Calu3 (cell line): ENCODE results near the gene RNASE2. TPM values are rescaled to one million over a fixed set of nuclear protein-coding genes. Genes with fewer than 3 reads are reported as not detected.
A peak's percentile ranks its signal among the peaks of the same experiment; 100 is the strongest.
"Not testable (repeated sequence)": the region's sequence is repeated elsewhere in the genome, so short reads cannot be mapped to it uniquely, and the experiment has no call there.

Source experiments
- BruUV-seq: library from RNA; stranded (reverse); fragments of 400-500 nt; replicated peaks from 2 replicates; lab custom pipeline; 2021; lab: Mats Ljungman, UMichigan
- CTCF ChIA-PET: fragments of 300-600 bp; sonication (Branson Sonifier 250); formaldehyde crosslinking; loops from one replicate; lab custom pipeline; 2022; ENCODE audit warnings: antibody characterized with exemption; lab: Charles Lee
- DNase-seq: peaks from one replicate; pipeline ENCODE4 v3.0.0; 2022
- H3K27ac Mint-ChIP-seq: one replicate; pipeline ENCODE4 v1.8.0; 2022; ENCODE audit warnings: mixed read lengths; ENCODE audit not compliant: unreplicated experiment
- H3K27me3 Mint-ChIP-seq: one replicate; pipeline ENCODE4 v1.8.0; 2022; ENCODE audit warnings: mixed read lengths; ENCODE audit not compliant: unreplicated experiment
- H3K36me3 Mint-ChIP-seq: one replicate; pipeline ENCODE4 v1.8.0; 2022; ENCODE audit warnings: mild to moderate bottlenecking, moderate library complexity, mixed read lengths; ENCODE audit not compliant: insufficient read depth, unreplicated experiment
- H3K4me1 Mint-ChIP-seq: one replicate; pipeline ENCODE4 v1.8.0; 2022; ENCODE audit warnings: mild to moderate bottlenecking, low read depth, mixed read lengths; ENCODE audit not compliant: unreplicated experiment
- H3K4me3 Mint-ChIP-seq: one replicate; pipeline ENCODE4 v1.8.0; 2022; ENCODE audit warnings: mild to moderate bottlenecking, low read depth, moderate library complexity, mixed read lengths; ENCODE audit not compliant: unreplicated experiment
- H3K9me3 Mint-ChIP-seq: one replicate; pipeline ENCODE4 v1.8.0; 2022; ENCODE audit warnings: low read depth, mixed read lengths; ENCODE audit not compliant: unreplicated experiment
- intact Hi-C: fragments of 100-400 bp; cut with micrococcal nuclease; formaldehyde crosslinking; loops from one replicate; pipeline ENCODE4 v1.10.0; 2022; ENCODE audit not compliant: unreplicated experiment
- total RNA-seq: library from RNA; stranded (reverse); gene quantifications from 2 replicates; pipeline ENCODE4 v1.2.3, GENCODE V29; 2022
- TF ChIP-seq, protein P1 (sequence below): fragments of 200-600 bp; IDR thresholded peaks from one replicate; pipeline ENCODE4 v1.8.0; 2022; ENCODE audit warnings: antibody characterized with exemption; ENCODE audit not compliant: unreplicated experiment

The RNASE2 gene
- total RNA-seq, 1 experiment from 2014 or later = not detected

DNA sequence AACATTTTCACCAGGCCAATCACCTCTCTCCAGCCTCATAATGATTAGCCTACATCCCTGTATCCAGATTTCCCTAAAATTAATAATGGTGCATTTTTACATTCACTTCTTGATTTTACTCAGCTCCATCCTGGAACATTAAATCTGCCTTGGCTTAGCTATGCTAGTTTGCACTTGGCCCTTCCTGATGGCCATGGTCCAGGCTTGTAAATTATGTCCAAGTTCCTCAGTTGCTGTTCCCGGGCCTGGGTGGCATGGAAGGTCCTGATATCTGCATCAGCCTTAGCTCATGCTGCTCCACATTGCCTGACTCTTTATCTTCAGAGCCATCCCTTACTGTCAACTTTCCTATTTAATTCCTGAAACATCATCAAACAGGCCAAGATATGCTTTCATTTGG is 23.4 kb downstream of the RNASE2 start:
- Mint-ChIP-seq H3K4me1 (no peaks in the 10 kb centered on the region), H3K27me3 (no peaks in the 10 kb centered on the region), H3K4me3 (no peak overlapping the region), H3K9me3 (no peaks in the 10 kb centered on the region), H3K27ac (no peak overlapping the region), H3K36me3 (no peaks in the 10 kb centered on the region)
- intact Hi-C loops = no loop called here
- TF ChIP-seq, protein P1, sequence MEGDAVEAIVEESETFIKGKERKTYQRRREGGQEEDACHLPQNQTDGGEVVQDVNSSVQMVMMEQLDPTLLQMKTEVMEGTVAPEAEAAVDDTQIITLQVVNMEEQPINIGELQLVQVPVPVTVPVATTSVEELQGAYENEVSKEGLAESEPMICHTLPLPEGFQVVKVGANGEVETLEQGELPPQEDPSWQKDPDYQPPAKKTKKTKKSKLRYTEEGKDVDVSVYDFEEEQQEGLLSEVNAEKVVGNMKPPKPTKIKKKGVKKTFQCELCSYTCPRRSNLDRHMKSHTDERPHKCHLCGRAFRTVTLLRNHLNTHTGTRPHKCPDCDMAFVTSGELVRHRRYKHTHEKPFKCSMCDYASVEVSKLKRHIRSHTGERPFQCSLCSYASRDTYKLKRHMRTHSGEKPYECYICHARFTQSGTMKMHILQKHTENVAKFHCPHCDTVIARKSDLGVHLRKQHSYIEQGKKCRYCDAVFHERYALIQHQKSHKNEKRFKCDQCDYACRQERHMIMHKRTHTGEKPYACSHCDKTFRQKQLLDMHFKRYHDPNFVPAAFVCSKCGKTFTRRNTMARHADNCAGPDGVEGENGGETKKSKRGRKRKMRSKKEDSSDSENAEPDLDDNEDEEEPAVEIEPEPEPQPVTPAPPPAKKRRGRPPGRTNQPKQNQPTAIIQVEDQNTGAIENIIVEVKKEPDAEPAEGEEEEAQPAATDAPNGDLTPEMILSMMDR = no peak
- BruUV-seq = no TSS peak
- CTCF ChIA-PET = no interaction called here
- no peak for DNase-seq

DNA sequence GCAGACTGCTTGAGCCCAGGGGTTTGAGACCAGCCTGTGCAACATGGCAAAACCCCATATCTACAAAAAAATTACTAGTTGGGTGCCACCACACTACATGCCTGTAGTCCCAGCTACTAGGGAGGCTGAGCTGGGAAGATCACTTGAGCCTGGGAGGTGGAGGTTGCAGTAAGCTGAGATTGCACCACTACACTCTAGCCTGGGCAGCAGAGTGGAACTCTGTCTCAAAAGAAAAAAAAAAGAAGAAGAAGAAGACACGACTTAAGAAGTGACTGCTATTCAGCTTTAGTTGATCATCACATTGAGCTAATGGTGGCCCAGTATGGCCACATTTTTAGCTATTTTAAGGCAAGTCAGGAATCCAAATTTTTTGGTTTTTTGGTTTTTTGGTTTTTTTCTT is 25.6 kb downstream of the RNASE2 start:
- no TSS peak for BruUV-seq
- Mint-ChIP-seq H3K36me3 (no peaks in the 10 kb centered on the region), H3K4me1 (no peaks in the 10 kb centered on the region), H3K27me3 (no peaks in the 10 kb centered on the region), H3K4me3 (no peak overlapping the region), H3K9me3 (no peaks in the 10 kb centered on the region), H3K27ac (no peak overlapping the region)
- no peak for DNase-seq
- CTCF ChIA-PET = interaction anchor here (0.6 to 1.2 kb wide), 2 partner anchors 10 to 422 kb away, joined by 3 read pairs; no protein-coding TSS in a partner anchor
- intact Hi-C loops = no loop called here
- TF ChIP-seq, protein P1 = no peak

DNA sequence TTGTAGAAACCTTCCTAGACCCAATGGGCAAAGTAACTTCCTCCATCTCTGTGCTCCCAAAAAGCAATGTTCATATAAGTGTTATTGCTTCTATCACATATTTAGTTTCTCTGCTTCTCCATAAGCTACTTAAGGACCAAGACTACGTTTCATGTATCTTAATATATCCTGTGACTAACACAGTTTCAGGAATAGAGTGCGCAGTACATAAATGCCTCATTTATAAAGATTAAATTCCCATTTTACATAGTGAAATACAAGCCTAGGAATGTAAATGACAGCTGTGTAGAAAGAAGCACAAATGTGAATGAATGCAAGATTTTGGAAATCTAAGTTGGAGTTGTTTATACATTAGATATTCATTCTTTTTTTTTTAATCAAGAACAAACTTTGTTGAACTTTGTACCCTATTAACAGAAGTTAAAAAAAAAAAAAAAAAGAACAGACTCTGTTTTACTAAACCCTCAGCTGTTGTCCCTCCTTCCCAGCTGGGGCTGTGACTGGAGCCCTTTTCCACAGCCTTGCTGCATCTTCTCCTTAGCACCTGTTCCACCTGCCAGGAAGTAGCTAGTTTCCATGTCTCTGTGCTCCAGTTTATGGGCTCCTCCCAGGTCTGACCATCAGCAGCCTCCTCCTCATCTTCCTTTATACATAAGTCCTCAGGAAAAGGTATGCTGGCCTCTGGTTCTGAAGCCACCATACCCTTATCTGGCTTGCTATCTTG is 27.5 kb downstream of the RNASE2 start:
- BruUV-seq = no TSS peak

DNA sequence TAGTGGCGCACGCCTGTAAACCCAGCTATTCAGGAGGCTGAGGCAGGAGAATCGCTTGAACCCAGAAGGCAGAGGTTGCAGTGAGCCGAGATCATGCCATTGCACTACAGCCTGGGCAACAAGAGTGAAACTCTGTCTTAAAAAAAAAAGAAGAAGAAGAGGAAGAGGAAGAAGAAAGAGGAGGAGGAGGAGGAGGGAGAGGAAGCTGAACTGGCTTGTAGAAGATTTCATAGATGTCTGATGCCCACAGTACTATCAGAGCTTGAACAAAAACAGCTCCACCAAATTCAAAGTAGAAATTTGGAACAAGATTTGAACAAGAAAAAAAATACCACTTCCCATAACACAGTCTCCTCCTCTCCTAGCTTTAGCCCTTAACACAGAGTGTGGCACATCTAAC is 30.4 kb downstream of the RNASE2 start:
- CTCF ChIA-PET, H3K27me3 Mint-ChIP-seq, intact Hi-C loops, H3K27ac Mint-ChIP-seq, H3K4me1 Mint-ChIP-seq, BruUV-seq, H3K4me3 Mint-ChIP-seq, H3K9me3 Mint-ChIP-seq, DNase-seq: not testable (repeated sequence)
- peaks cover 12% of the 10 kb centered on the region for H3K36me3 Mint-ChIP-seq

More for the DNA sequence above, 27.5 kb downstream of the RNASE2 start:
- H3K4me1 Mint-ChIP-seq = no peaks in the 10 kb centered on the region
- no peak for DNase-seq
- CTCF ChIA-PET = interaction anchor here (1.2 to 2.3 kb wide), 2 partner anchors 8 to 11 kb away, joined by 3 to 8 read pairs; no protein-coding TSS in a partner anchor
- no peaks in the 10 kb centered on the region for H3K36me3 Mint-ChIP-seq
- H3K27me3 Mint-ChIP-seq = no peaks in the 10 kb centered on the region
- H3K27ac Mint-ChIP-seq = no peak overlapping the region
- H3K4me3 Mint-ChIP-seq = no peak overlapping the region
- TF ChIP-seq, protein P1 = no peak
- H3K9me3 Mint-ChIP-seq = no peaks in the 10 kb centered on the region
- intact Hi-C loops = no loop called here

DNA sequence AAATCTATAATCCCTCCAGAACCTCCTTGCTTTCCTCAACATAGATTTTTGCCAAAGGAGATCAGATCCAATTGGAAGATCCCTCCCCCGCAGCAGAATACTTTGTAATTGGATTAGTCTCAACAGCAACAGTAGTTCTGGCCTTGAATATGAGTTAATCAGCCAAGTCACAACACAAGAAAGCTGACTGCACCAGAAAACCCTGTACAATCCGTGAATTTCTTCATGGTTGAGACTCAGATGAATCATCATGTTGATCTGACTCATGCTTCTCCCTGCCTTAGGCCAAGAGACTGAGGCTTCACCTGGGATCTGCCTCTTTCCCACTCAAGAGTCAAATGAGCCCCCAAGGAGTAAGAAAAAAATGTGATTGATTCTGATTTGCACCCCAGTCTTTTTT is 31.5 kb downstream of the RNASE2 start:
- Mint-ChIP-seq H3K4me1 (peaks cover 3% of the 10 kb centered on the region), H3K9me3 (no peaks in the 10 kb centered on the region), H3K27me3 (no peaks in the 10 kb centered on the region), H3K4me3 (no peak overlapping the region), H3K27ac (no peak overlapping the region), H3K36me3 (peaks cover 13% of the 10 kb centered on the region)
- BruUV-seq = no TSS peak
- CTCF ChIA-PET = interaction anchor here (0.5 kb wide), 1 partner anchor 19 kb away, joined by 3 read pairs; no protein-coding TSS in a partner anchor
- DNase-seq = peak; percentile 16
- TF ChIP-seq, protein P1 = no peak
- intact Hi-C loops = no loop called here
